Measurements from ENCODE around the gene OSMR.

- TF ChIP-seq, protein P1, sequence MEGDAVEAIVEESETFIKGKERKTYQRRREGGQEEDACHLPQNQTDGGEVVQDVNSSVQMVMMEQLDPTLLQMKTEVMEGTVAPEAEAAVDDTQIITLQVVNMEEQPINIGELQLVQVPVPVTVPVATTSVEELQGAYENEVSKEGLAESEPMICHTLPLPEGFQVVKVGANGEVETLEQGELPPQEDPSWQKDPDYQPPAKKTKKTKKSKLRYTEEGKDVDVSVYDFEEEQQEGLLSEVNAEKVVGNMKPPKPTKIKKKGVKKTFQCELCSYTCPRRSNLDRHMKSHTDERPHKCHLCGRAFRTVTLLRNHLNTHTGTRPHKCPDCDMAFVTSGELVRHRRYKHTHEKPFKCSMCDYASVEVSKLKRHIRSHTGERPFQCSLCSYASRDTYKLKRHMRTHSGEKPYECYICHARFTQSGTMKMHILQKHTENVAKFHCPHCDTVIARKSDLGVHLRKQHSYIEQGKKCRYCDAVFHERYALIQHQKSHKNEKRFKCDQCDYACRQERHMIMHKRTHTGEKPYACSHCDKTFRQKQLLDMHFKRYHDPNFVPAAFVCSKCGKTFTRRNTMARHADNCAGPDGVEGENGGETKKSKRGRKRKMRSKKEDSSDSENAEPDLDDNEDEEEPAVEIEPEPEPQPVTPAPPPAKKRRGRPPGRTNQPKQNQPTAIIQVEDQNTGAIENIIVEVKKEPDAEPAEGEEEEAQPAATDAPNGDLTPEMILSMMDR (IDR thresholded peaks at IDR 0.05), result no peak
- no peak for TF ChIP-seq POLR2AphosphoS5 (IDR thresholded peaks at IDR 0.05; ENCODE audit: low read depth, low read length)
Measured at GRCh38 chr5:38931731-38932130, 85.9 kb downstream of the OSMR start.
